ENCODE results near the gene PLEKHA1.

PLEKHA1 gene
- 31.4 to 112 (median 104) reads per million in 3 experiments for total RNA-seq

DNA sequence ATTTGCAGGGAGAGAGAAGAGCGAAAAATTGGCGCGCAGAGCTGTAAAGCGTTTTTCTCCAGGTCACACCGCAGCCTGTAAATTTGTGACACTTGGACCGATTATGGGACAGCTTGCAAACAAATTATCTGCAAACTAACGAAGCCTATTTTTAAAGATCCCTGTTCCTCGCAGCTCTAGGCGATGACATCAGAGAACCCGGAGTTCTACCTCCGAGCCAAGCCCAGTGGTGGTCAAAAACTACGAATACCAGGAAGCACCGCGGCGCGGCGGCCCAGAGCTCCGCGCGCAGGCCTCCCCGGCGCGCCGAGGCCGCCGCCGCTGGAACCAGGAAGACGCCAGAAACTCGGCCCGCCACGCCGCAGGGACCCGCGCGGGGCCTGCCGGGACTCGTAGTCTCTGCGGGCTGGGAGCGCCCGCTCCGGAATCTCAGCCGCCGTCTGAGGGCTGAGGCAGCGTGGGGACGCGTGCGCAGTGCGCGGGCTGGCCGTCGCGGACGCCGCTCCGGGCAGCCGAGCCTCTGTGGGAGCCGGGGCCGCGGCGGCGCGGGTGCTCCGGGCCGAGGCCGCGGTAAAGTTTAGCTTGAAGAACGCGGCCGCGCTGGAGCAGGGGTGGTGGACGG is at the start of gene PLEKHA1:
TSS of gene PLEKHA1 (plus strand) at position 472 of the 622 bp plus-strand sequence. CDS start 18,493 bp downstream, outside the sequence.
- peak; percentile 93 for DNase-seq

GRCh38 chr10:122325235-122325634 is 49.3 kb upstream of the PLEKHA1 start:
- DNase-seq: no peak

DNA sequence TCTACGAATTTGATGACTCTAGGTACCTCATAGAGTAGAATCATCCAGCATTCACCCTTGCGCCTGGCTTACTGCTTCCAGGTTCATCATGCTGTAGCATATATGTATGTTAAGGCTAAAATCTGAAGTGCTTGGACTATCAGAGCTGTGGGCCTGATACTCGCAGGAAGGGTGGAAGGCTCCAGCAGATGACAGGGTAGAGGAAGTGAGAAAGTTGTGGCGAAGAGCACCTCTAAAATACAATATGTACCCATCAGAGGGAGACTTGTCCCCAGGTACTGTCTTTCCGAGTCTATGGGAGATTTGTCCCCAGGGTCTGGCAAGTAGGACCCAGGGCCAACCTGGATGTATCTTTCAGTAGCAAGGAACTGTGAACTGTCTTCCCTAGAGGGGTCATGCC is 48.1 kb upstream of the PLEKHA1 start:
- no peak for DNase-seq

- no peak for DNase-seq
Observed at GRCh38 chr10:122326806-122327205, 47.7 kb upstream of the PLEKHA1 start.

DNA sequence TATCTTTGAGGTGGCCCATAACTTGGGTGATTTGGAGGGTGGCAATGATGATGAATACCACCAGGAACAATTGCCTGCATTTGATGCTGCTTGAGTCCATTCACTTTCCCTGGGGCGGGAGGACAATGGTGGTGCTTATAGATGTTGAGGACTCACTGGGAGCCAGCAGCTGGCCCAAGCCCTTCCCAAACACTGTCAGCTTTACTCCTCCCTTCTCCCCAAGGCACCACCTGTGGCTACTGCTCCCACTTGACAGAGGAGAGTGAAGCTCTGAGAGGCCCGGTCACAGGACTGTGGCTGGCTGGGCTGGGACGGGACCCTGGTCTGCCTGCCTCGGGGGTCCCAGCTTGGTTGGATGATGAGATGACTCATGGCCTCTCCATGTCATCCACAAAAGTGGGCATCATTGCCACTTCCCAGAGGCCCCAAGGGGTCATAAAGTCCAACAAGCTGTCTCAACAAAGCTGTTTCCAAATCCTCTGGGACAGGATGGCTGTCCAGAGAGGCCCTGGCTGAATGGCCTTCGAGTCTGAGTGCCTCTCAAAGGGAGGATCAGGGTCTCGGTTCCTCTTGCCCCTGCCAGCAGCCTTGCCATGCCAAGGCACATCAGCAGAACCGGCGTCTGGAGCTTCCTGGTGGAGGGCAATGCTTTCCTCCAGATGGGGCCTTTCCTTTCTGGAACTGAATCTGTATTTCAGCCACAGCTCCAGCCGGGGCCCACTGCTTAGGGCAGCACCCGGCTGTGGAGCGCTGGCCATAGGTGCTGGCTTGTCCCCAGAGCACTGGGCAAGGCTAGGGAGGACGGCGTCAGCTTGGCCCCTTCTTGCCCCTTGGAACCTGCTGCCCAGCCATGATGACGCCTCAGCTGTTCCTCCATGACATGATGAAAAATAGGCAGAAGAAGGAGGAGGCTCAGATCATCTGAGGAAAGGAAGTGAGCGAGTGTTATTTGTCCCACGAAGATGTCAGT is 47.0 kb upstream of the PLEKHA1 start:
- no peak for DNase-seq

GRCh38 chr10:122328676-122329075 is 45.8 kb upstream of the PLEKHA1 start:
- no peak for DNase-seq

DNA sequence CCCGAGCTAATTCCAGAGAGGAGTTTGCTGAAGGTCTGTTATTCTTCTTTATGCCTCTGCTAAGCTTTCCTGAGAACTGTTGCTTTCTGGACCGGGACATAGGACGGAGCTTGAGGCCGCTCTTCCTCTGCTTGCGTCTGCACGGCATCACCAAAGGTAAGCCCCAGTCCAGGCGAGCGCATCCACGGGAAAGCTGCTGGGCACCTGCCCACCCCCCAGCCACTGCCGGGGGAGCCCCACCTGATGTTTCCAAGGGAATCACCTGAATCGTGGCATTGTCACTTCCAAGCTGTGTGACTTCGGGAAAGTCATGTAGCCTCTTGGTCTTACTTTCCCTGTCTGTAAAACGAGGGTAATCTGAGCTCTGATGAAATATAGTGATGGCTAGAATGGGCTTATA is 45.1 kb upstream of the PLEKHA1 start:
- DNase-seq: no peak

DNA sequence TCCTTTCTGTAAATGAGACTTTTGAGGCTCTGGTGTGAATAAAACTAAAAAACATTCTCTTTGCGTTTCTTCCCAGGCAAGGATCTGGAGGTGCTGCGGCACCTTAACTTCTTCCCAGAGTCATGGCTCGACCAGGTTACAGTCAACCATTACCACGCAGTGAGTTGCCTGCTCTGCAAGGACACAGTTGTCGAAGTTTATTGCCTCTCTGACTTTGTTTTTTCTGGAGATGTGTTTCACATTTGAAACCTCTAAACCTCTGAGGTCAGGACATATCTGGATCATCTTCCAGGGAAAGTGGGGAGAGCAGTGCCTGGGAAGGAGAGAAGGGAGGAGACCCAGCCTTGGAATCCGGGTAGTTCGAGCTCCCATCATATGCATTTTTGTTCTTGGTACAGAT is 43.4 kb upstream of the PLEKHA1 start:
- no peak for DNase-seq

DNA sequence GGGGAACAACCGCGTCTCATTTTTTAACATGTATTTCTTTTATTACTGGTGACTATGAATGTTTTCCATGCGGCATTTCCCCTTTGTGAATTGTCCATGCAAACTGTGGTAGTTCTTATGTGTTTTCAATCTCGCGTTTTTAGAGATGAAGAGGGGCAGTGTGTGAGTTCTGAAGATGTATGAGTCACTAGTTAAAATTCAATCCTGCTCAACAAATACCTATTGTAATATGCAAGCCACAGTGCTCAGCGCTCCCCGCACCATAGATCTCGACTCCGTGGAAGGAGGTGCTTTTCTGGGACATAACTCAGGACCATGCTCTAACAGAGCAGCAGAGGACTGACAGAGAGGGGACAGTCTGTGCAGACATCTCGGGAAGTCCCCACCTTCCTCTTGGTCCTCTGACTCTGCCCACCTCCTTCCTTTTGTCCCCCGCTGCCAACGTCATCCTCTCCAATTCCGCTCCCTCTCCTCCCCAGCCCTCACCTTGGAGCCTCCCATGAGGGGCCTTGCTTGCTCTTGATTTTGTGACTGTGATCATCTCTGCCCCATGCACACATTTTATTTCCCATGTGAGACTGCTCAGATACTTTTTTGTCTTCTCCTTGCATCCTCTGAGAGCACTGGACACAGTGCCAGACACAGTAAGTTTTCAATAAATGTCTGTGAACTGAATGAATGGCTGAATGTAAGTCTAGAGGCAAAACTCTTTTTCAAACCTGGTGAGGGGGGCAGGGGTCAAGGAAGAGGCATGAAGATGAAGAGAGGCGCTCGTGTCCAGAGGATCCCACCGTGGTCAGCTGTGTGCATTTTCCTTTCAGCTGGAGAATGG is 42.7 kb upstream of the PLEKHA1 start:
- DNase-seq: no peak

DNA sequence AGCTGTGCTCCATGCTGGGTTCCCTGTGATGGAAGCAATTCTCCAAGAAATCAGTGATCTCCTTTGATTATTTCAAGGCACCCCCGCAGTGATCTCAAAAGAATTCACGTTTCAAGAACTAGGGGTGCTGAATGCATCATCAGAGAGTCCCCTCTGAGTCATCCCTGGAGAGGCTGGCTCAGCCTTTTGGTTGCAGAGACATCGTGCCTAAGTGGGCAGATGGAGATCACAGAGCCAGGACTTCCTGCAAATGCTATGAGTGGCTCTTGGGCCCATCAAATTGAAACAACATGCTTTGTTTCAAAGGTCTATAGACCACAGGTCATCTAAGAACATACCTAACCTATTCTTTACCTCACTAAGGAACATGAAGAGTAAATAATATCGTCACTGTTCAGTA is 41.5 kb upstream of the PLEKHA1 start:
- DNase-seq: no peak

DNA sequence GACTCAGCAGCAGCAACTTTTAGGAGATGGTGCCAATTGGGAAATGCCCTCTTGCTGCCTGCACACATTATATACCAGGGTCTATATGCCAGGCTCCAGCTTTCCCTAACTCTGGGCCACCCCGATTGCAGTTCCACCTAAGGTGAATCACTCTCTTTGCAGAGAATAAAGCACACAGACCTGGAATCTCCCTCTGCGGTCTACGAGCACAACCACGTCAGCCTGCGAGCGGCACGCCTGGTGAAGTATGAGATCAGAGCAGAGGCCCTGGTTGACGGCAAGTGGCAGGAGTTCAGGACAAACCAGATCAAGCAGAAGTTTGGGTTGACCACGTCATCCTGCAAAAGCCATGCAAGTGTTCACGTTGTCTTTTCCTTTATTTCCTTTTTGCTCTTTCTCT is 38.2 kb upstream of the PLEKHA1 start:
- DNase-seq: no peak

- DNase-seq: no peak
Observed at GRCh38 chr10:122336961-122337360, 37.5 kb upstream of the PLEKHA1 start.

DNA sequence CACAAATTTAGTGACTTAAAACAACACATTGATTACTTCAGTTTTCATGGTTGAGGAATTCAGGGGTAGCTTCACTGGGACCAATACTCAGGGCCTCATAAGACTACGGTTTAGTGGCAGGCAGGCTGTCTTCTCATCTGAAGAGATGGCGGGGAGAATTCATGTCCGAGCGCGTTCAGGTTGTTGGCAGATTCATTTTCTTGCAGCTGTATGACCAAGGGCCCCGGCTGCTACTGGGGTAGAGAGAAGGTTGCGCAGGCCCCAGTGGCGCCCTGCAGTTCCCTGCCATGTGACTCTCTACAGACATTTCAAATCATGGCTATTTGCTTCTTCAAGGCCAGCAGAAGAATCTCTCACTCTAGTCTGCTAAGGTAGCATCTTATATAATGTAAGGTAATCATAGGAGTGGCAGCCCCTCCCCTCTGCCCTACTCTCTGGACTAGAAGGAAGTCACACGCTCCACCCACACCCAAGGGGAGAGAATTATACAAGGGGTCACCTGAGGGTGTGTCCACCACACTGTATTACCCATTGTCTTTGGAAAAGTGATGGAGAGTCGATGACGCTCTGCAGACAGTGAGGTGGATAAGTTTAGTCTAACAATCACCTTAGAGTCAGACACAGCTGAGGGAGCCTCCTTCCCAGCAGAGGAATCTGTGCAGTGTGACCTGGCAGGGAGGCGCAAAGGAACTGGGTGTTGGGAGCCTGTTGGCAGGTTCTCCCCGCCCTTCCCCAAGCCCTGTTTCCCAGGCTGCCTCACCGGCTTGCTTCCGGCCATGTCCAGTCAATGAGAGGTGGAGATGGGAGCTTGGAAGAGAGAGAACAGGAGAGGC is 35.7 kb upstream of the PLEKHA1 start:
- no peak for DNase-seq

- DNase-seq: no peak
Observed at GRCh38 chr10:122341141-122341810, 33.2 kb upstream of the PLEKHA1 start.

GRCh38 chr10:122342293-122343134 is 32.0 kb upstream of the PLEKHA1 start:
- DNase-seq: peak; percentile 58

DNA sequence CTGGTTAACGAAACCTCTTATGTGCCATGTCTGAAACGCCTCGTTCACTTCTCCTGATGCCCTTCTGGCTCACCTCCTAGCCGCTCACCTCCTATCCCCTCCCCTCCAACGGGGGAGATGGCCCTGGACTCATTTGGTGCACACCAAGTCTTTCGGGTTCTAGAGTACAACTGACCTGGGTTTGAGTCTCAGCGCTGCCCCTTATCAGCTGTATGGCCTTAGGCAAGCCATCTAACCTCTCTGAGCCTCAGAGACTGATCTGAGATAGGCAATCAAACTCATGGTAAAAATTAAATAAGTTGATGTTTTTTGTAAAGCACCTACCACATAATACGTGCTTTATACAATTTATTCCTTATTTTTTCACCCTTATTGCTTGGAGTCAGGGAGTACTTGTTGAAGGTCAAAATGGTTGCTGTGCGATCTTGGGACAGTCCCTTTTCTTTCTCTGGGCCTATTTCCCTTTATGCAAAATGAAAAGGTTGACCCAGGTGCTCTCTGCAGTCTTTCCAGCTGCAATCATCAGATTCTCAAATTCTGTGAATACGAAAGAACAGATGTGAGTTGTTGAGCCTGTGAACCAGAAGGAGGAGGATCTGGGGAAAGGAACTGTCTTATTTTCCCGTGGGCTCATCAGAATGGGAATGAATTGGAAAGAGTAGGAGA is 31.2 kb upstream of the PLEKHA1 start:
- no peak for DNase-seq

- DNase-seq: no peak
Observed at GRCh38 chr10:122343936-122344335, 30.6 kb upstream of the PLEKHA1 start.

GRCh38 chr10:122344741-122345258 is 29.7 kb upstream of the PLEKHA1 start:
- no peak for DNase-seq

- no peak for DNase-seq
Observed at GRCh38 chr10:122346326-122346950, 28.1 kb upstream of the PLEKHA1 start.
